ENCODE data around the gene WBP2.
A peak's percentile ranks its signal among the peaks of the same experiment; 100 is the strongest.

The WBP2 gene

GRCh38 chr17:75855310-75856061 is at the start of gene WBP2:
TSS of gene WBP2 (minus strand) at chr17:75855335. CDS start at chr17:75855297, 38 bp downstream.
- DNase-seq (ENCODE audit: low read depth): peak; percentile 100
- peak within 1 kb of the TSS; percentile 88 for H3K4me3 ChIP-seq (ENCODE audit: low read depth, low read length)

DNA sequence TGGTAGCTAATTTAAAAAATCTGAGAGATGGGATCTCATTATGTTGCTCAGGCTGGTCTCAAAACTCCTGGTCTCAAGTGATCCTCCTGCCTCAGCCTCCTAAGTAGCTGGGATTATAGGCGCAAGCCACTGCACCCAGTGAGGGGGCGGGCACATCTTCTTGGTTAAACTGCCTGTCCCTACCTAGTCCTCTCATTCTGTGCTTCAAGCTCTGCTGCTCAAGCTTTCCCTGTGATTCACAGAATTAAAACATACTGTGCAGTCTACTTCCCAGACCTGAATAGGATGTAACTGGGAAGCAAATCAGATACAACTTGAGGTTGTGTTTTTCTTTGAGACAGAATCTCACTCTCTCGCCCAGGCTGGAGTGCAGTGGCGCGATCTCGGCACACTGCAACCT is 47.3 kb upstream of the WBP2 start:
- H3K4me3 ChIP-seq (ENCODE audit: low read depth, low read length): no peak overlapping the region
- DNase-seq (ENCODE audit: low read depth): no peak

DNA sequence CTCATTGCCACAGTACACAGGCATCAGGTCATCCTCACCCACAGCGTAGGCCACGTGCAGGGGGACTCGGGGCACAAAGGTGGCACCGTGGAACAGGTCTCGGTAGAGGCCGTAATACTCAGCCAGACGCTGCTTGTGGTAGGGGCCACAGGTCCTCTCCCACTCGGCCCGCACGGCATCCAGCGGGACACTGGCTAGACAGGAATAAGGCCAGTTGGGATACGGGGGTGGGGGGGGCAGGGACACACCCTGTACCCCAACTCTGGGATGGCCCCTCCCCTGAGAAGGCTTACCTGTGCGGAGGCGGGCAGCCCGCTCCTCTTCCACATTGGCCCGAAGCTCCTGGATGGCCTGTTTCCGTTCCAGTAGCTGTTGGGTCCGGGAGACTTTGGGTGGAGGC is 46.6 kb upstream of the WBP2 start:
- no peak overlapping the region for H3K4me3 ChIP-seq (ENCODE audit: low read depth, low read length)
- DNase-seq (ENCODE audit: low read depth): no peak

- H3K4me3 ChIP-seq (ENCODE audit: low read depth, low read length): no peak overlapping the region
- no peak for DNase-seq (ENCODE audit: low read depth)
Observed at GRCh38 chr17:75900691-75901533, 45.8 kb upstream of the WBP2 start.

DNA sequence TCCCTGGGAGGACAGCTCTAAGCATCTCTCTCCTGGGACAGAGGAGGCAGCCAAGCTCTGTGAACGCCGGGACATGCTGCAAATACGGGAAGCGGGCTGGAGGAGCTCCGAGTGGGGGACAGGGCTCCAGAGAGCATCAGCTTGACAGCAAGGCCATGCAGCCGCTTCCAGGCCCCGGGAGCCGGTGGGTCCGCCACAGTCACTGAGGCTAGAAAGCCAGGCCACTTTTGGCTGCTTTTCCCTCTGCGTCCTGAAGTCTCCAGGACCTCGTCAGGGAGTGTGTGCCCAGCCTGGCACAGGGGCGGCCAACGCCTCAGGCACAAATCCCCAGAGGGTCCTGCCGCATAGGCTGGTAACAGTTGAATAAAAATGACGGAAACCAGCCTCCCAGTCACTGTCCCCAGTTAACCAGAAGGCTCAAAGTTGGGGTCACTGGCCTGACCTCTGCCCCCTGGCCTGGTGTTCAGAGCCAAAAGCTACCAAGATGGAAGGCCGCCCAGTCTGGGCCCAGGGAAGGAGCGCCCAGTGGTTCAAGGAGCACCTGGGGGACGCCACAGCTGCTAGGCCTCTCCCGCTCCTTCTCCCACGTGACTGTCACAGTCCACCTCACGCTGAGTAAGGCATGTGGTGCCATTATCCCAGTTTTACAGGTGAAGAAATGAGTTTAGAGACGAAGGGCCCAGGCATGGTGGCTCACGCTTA is 44.8 kb upstream of the WBP2 start:
- H3K4me3 ChIP-seq (ENCODE audit: low read depth, low read length): no peak overlapping the region
- no peak for DNase-seq (ENCODE audit: low read depth)

DNA sequence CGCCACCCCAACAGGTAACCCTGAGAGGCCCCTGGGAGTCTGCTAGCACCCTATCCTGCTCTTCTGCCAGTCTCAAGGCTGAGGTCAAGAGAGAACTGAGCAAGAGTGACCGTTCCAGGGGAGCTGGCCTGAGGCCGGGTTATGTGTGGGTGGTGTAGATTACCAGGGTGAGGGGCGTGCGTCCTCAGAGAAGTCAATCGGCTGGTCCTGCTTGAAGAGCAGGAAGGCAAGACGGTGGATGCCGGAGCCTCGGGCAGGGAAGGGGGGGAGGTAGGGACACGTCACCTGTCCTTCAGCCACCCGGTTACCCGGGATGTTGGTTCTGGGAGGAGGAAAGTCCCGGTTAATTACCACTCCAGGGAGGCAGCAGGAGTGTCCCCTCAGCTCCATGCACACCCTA is 44.2 kb upstream of the WBP2 start:
- no peak for DNase-seq (ENCODE audit: low read depth)
- H3K4me3 ChIP-seq (ENCODE audit: low read depth, low read length): no peak overlapping the region

DNA sequence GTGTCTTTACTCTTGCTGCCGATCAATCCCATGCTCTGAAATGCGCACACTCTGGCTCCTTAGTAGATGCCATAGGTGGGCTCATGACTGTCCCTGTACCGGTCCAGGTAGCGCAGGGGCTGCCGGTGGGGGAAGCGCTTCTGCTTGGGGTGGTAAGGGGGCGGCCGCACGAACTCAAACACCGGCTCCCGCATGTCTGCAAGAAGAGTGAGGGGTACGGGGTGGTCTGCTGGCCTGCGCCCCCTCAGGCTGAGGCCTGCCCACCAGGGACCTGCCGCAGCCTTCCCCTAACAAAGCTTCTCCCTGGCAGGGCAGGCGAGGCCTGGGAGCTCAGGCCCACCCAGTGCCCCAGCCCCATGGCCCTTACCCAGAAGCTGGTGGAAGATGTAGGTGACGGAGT is 43.7 kb upstream of the WBP2 start:
- H3K4me3 ChIP-seq (ENCODE audit: low read depth, low read length): no peak overlapping the region

GRCh38 chr17:75898065-75898464 is 42.9 kb upstream of the WBP2 start:
- no peak for DNase-seq (ENCODE audit: low read depth)

More for the DNA sequence above, 43.7 kb upstream of the WBP2 start:
- no peak for DNase-seq (ENCODE audit: low read depth)

DNA sequence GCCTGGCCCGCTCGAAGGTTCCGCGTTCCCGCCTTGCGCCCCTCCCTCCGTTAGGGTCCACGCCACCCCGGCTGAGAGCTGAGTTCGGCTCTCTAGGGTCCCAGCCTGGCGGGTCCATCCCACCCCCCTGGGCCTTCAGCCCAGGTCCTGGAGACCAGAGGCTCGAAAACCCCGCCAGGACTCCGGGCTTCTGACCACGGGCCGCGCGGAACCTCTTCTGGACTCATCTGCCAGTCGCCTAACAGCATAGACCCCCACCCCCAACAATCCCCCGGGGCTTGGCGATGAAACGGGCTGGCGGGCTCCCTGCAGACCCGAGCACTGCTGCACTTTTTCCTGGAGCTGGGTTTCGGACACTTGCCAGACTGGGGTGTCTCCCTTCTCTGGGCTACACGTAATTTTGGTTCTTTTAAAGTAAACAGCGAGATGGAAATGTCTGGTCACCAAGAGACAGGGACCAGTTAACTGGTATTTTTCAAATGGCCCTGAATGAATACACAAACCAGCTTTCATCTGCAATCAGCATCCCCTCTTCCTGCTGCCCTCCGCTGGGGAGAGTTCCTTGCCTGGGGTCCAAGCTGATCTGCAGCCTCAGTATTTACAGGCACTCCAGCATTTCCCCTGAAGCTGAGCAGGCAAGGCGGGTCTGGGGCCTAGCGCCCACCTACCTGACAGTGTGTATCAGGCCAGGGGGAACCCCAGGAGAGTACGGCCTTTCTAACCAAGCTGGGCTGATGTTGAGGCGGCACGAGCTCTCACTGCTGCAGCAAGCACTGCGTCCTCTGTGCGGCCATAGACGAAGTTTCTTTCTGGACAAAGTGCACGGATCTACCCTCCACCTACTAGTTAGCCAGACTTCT is 42.3 kb upstream of the WBP2 start:
- DNase-seq (ENCODE audit: low read depth): no peak
- H3K4me3 ChIP-seq (ENCODE audit: low read depth, low read length): peak overlapping the region; percentile 67

More at GRCh38 chr17:75898065-75898464, 42.9 kb upstream of the WBP2 start:
- no peak overlapping the region for H3K4me3 ChIP-seq (ENCODE audit: low read depth, low read length)

GRCh38 chr17:75896415-75897159 is 41.5 kb upstream of the WBP2 start, which contains the start of gene TRIM65:
TSS of gene TRIM65 (minus strand) at chr17:75896951. CDS start at chr17:75896937, 14 bp downstream.
- DNase-seq (ENCODE audit: low read depth): peak; percentile 28

GRCh38 chr17:75895370-75896155 is 40.4 kb upstream of the WBP2 start:
- no peak for DNase-seq (ENCODE audit: low read depth)
- peak overlapping the region; percentile 67 for H3K4me3 ChIP-seq (ENCODE audit: low read depth, low read length)

More at GRCh38 chr17:75896415-75897159, 41.5 kb upstream of the WBP2 start, which contains the start of gene TRIM65:
- peak within 1 kb of the TSS; percentile 67 for H3K4me3 ChIP-seq (ENCODE audit: low read depth, low read length)

DNA sequence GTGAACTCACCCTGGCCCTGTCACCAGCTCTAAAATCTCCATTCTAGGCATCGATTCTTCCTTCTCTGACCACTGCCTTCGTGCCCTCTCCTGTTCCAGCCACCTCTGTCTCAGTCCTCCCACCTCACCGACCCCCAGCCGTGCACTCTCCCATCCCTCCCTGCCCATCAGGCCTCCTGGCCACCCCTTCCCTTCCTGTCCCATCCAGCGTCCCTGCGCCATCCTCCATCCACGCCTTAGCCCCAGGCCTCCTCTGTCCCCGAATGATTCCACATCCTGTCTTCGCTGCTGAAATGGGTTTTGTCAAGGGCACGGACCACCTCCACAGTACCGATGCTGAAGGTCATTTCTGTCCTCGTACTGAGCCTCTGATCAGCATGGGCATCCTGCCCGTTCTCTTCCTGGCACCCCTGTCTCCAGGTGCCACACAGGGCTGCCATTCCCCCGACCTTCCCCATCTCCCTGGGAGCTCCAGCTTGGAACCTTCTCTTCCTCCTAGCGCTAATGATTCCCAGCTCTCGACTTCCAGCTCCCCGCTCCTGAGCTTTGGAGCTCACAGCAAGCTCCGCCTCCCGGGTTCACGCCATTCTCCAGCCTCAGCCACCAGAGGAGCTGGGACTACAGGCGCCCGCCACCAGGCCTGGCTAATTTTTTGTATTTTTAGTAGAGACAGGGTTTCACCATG is 39.1 kb upstream of the WBP2 start:
- H3K4me3 ChIP-seq (ENCODE audit: low read depth, low read length): no peak overlapping the region
- no peak for DNase-seq (ENCODE audit: low read depth)

- DNase-seq (ENCODE audit: low read depth): no peak
- H3K4me3 ChIP-seq (ENCODE audit: low read depth, low read length): no peak overlapping the region
Observed at GRCh38 chr17:75893305-75894048, 38.3 kb upstream of the WBP2 start.

DNA sequence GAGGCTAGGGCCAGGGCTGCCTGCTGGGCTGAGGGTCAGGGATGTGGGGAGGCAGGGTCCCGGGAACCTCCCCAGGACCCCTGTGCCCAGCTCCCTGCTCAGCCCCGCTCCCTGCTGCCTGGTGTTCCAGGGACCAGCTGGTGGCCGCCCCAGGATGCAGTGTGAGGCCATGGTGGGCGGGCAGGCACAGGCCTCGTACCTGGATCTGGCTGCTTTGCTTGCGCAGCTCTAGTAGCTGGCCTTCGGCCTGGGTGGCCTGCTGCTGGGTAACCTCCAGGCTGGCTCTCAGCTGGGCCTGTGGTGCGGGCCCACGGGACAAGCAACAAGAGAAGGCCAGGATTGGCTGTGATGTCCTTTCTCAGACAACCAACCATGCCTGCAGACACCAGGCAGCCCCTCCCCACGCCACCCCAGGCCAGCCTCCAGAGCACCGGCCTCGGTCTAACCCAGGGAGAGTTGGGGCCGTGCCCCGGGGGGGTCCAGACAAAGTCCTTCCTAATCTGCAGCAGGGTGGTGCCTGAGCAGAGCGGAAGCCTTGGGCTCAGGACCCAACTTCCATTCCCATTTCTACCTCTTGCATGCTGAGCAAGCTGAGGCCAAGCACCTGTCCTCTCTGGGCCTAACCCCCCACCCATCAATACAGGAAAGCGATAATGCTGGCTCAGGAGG is 37.6 kb upstream of the WBP2 start:
- DNase-seq (ENCODE audit: low read depth): no peak
- no peak overlapping the region for H3K4me3 ChIP-seq (ENCODE audit: low read depth, low read length)

DNA sequence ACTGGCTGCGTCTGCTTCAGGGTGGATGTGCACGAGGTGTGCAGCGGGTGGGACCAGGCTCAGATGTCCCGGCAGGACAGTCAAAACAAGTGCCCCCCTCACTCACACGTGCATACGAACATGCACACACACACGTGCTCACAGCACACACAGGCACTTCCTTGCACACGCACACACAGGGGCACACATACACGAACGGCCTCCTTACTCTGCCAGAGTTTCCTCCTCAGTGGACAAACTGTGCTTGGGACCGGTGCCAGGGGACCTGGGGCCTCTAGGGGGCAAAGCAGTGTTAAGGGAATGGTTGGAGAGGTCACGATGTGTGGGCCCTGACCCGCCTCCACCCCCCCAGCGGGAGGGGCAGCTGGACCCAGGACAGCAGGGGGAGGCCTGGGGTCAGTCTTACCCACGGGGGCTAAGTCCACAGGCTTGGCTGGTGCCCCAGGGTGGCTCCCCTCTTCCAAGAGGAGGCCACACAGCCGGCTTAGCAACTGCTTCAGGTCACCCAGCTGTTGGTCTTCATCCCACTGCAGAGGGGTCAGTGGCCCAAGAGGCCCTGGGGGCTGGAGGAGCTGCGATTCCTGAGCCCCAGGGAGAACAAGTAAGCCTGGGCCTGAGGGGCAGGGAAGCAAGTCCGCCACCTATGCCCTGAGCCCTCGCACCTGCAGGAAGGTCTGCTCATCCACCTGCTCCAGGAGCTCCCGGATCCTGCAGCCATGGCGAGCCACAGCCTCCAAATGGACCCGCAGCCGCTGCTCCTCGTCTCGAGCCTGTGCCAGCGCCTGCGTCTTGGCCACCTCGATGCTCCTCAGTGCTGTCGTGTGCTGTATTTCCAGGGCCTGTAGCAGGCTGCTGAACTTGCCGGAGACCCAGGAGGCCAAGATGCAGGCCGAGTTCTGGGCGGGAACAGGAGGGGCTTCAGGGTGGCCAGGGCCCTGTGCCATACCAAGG is 36.7 kb upstream of the WBP2 start:
- no peak overlapping the region for H3K4me3 ChIP-seq (ENCODE audit: low read depth, low read length)
- DNase-seq (ENCODE audit: low read depth): no peak

Data from skeletal muscle cell (primary cell).